Transverse colon (tissue), 4 donors: ENCODE data around the gene IFTAP. TPM values are rescaled to one million over a fixed set of nuclear protein-coding genes. Genes with fewer than 3 reads are reported as not detected.

Source experiments
- DNase-seq: peaks from one replicate; pipeline ENCODE4 v3.0.0-alpha.2; 2019
- H3K27ac ChIP-seq, 4 donors: fragments of 200-600 bp; sonication (generic); 2 replicates each; pipeline ENCODE4 v1.5.1; 2016 to 2018; ENCODE audit warnings: inconsistent platforms in 4 of 4
- H3K27me3 ChIP-seq: fragments of 200-600 bp; sonication (generic); 2 replicates; pipeline ENCODE4 v1.5.1; 2017; ENCODE audit warnings: inconsistent platforms
- H3K36me3 ChIP-seq, 4 donors: fragments of 200-600 bp; sonication (generic); 2 replicates each; pipeline ENCODE4 v1.5.1; 2017 to 2019; ENCODE audit warnings: inconsistent platforms in 4 of 4
- H3K4me1 ChIP-seq, 4 donors: fragments of 200-600 bp; sonication (generic); 2 replicates each; pipeline ENCODE4 v1.5.1; 2017 to 2020; ENCODE audit warnings: inconsistent platforms in 4 of 4
- H3K4me3 ChIP-seq, 4 donors: fragments of 200-600 bp; sonication (generic); 1 replicate in 1 of 4; 2 replicates in 3 of 4; pipeline versions ENCODE4 v1.5.1 to v1.6.1; 2017 to 2019; ENCODE audit warnings: inconsistent platforms in 4 of 4
- H3K9me3 ChIP-seq, 2 donors: fragments of 200-600 bp; sonication (generic); 2 replicates each; pipeline ENCODE4 v1.5.1; 2017 to 2019; ENCODE audit warnings: inconsistent platforms in 2 of 2
- EP300 ChIP-seq: sonication (generic); formaldehyde crosslinking; IDR thresholded peaks from one replicate; pipeline ENCODE4 v1.6.1; 2017; ENCODE audit warnings: antibody characterized with exemption, low read depth
- POLR2A ChIP-seq: fragments of 450-650 bp; IDR thresholded peaks from one replicate; pipeline ENCODE4 v1.6.1; 2016; ENCODE audit warnings: antibody characterized with exemption, mild to moderate bottlenecking, moderate library complexity
- POLR2AphosphoS5 ChIP-seq, 3 donors: sonication (generic); formaldehyde crosslinking; IDR thresholded peaks; one replicate each; pipeline ENCODE4 v1.6.1; 2016; ENCODE audit warnings: antibody characterized with exemption in 3 of 3
- WGBS, 2 donors: methylation state at CpG; one replicate each; pipeline ENCODE4 v1.1.5; 2018; ENCODE audit warnings: low coverage in 1 of 2; 5-methylcytosine and 5-hydroxymethylcytosine counted together
- in situ Hi-C, 4 donors: fragments of 200-750 bp; cut with MboI; loops; one replicate each; pipeline versions ENCODE4 v1.15.0 to v1.15.1; 2017; ENCODE audit warnings: low sequenced_read_pairs in 3 of 4, low pct_ligation_motif_present in 1 of 4, low pct_unique_long_range_greater_than_20kb in 1 of 4
- intact Hi-C: fragments of 100-400 bp; cut with DNase I; formaldehyde crosslinking; loops from one replicate; pipeline ENCODE4 v1.15.1; 2023; ENCODE audit warnings: low total_unique reads
- total RNA-seq, 4 donors: library from RNA; depleted of rRNA; stranded (reverse); fragments of >200 nt; gene quantifications; one replicate each; pipeline ENCODE4 v1.1.0, GENCODE V29; 2016
- TF ChIP-seq, protein P1 (sequence below), 5 experiments: fragments of 200-600 bp in 3 of 5; fragments of 450-650 bp in 2 of 5; sonication (generic) in 3 of 5; IDR thresholded peaks; 1 replicate in 2 of 5; 2 replicates in 3 of 5; pipeline ENCODE4 v1.5.1; 2016 to 2017; ENCODE audit warnings: antibody characterized with exemption in 5 of 5, inconsistent platforms in 3 of 5, mild to moderate bottlenecking in 2 of 5, moderate library complexity in 1 of 5

Gene IFTAP
- total RNA-seq, 4 donors from 2014 or later: 11.5 to 76.3 (median 16.0) TPM

DNA sequence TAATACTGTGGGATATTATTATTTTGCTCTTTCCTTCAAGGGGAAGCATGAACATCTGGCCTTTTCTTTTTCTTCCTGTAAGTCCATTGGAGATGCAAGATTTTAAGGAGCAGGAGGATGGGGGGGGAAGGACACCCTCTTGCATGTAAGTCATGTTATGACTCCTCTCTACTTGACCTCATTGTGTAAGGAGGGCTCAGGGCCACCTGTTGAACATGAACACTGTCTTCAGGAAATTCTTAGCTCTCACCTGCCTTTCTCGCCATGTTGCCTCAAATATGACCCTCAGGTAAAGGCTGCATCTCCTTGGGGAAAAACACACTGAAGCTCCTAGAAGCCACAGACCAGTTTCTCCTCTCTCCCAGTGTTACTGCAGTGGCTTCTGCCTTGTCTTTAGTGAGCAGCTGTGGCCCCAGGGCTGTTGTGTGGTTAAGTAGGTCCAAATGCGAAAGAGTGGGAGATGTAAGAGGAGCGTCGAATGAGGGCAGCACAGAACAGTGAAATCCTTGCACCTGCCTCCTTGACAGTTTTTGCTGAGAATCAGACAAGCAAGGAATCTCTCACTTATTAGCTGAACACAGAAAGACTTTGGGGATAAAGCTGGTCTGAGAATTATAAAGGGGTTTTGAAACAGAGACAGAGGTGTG is 27.8 kb upstream of the IFTAP start:
- Histone ChIP-seq H3K9me3 (no peaks in the 10 kb centered on the region), H3K4me3 (no peak overlapping the region), H3K36me3 (no peaks in the 10 kb centered on the region), H3K27ac (no peak overlapping the region), H3K4me1 (peaks cover 0 to 5% (median 3%) of the 10 kb centered on the region in 4 donors), H3K27me3 (no peaks in the 10 kb centered on the region)
- TF ChIP-seq POLR2A (no peak), EP300 (no peak), POLR2AphosphoS5 (IDR thresholded peaks at IDR 0.05) (no peak)
- TF ChIP-seq, protein P1, sequence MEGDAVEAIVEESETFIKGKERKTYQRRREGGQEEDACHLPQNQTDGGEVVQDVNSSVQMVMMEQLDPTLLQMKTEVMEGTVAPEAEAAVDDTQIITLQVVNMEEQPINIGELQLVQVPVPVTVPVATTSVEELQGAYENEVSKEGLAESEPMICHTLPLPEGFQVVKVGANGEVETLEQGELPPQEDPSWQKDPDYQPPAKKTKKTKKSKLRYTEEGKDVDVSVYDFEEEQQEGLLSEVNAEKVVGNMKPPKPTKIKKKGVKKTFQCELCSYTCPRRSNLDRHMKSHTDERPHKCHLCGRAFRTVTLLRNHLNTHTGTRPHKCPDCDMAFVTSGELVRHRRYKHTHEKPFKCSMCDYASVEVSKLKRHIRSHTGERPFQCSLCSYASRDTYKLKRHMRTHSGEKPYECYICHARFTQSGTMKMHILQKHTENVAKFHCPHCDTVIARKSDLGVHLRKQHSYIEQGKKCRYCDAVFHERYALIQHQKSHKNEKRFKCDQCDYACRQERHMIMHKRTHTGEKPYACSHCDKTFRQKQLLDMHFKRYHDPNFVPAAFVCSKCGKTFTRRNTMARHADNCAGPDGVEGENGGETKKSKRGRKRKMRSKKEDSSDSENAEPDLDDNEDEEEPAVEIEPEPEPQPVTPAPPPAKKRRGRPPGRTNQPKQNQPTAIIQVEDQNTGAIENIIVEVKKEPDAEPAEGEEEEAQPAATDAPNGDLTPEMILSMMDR (IDR thresholded peaks at IDR 0.05): no peak
- intact Hi-C loops: no loop called here
- whole genome bisulfite sequencing, 2 donors: 50 to 78% methylated on average over 1 to 4 of the region's 4 CpGs
- no peak for DNase-seq
- in situ Hi-C loops: loop anchor here (10.0 kb wide), 2 partner anchors 108 to 178 kb away; no protein-coding TSS in a partner anchor

DNA sequence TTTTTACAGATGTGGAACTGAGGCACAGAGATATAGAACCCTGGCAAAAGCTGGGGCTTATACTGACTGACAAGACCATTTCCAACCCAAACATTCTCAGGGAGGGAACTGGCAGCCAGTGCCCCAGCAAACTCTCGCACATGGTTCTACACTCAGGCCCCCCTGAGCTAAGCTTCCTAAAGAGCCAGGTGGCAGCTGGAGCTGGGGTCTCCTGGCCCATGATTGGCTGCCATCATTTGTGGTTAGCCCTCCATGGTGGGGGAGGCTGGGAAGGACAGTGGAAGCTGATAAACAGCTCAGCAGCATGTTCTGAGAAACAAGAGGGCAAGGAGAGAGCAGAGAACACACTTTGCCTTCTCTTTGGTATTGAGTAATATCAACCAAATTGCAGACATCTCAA is 26.6 kb upstream of the IFTAP start, which contains the start of gene RAG1:
Gene RAG1, plus strand, starts transcription at position 314 of the 400 bp plus-strand sequence. CDS start 5,298 bp downstream, outside the sequence.
- H3K4me3 ChIP-seq: no peak within 1 kb of the TSS
- peaks cover 0 to 5% (median 3%) of the 10 kb centered on the region in 4 donors for H3K4me1 ChIP-seq
- TF ChIP-seq, protein P1 (IDR thresholded peaks at IDR 0.05): no peak
- no peak for TF ChIP-seq POLR2AphosphoS5 (IDR thresholded peaks at IDR 0.05)
- no peak for TF ChIP-seq POLR2A
- no peak for TF ChIP-seq EP300
- no peaks in the 10 kb centered on the region for H3K36me3 ChIP-seq
- intact Hi-C loops (no loop called here), in situ Hi-C loops (loop anchor here (10.0 kb wide), 2 partner anchors 107 to 177 kb away; no protein-coding TSS in a partner anchor)
- H3K27ac ChIP-seq: no peak within 1 kb of the TSS
- 78 to 100% methylated on average over 1 of the region's 1 CpG for WGBS, 2 donors
- H3K27me3 ChIP-seq: no peaks in the 10 kb centered on the region
- H3K9me3 ChIP-seq: no peaks in the 10 kb centered on the region
- DNase-seq: no peak

DNA sequence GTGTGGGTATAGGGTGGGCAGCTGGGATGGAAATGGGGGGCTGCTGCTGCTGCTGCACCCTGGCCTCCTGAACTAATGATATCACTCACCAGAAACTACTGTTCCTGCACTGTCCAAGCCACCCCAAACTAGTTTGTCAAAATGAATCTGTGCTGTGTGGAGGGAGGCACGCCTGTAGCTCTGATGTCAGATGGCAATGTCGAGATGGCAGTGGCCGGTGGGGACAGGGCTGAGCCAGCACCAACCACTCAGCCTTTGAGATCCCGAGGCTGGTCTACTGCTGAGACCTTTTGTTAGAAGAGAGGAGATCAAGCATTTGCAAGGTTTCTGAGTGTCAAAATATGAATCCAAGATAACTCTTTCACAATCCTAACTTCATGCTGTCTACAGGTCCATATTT is 25.2 kb upstream of the IFTAP start:
- in situ Hi-C loops: loop anchor here (10.0 kb wide), 2 partner anchors 106 to 176 kb away; no protein-coding TSS in a partner anchor
- 71% methylated on average over 4 of the region's 4 CpGs; no CpG with 5 or more reads in 1 of the 2 donors for WGBS, 2 donors
- intact Hi-C loops: no loop called here

DNA sequence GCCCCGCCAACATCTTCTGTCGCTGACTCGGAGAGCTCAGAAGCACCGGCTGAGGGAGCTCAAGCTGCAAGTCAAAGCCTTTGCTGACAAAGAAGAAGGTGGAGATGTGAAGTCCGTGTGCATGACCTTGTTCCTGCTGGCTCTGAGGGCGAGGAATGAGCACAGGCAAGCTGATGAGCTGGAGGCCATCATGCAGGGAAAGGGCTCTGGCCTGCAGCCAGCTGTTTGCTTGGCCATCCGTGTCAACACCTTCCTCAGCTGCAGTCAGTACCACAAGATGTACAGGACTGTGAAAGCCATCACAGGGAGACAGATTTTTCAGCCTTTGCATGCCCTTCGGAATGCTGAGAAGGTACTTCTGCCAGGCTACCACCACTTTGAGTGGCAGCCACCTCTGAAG is 19.8 kb upstream of the IFTAP start:
- Histone ChIP-seq H3K27me3 (no peaks in the 10 kb centered on the region), H3K27ac (no peak overlapping the region), H3K4me3 (no peak overlapping the region), H3K4me1 (no peaks in the 10 kb centered on the region), H3K9me3 (no peaks in the 10 kb centered on the region), H3K36me3 (no peaks in the 10 kb centered on the region)
- no peak for TF ChIP-seq POLR2AphosphoS5 (IDR thresholded peaks at IDR 0.05)
- TF ChIP-seq EP300: no peak
- TF ChIP-seq, protein P1 (IDR thresholded peaks at IDR 0.05): no peak
- no peak for TF ChIP-seq POLR2A
- 82 to 98% methylated on average over 5 to 8 of the region's 8 CpGs for WGBS, 2 donors
- DNase-seq: no peak
- intact Hi-C loops: loop anchor here (5.0 kb wide), 1 partner anchor 1048 kb away; no protein-coding TSS in a partner anchor
- in situ Hi-C loops: loop anchor here in 1 of 4 donors (10.0 kb wide), 1 partner anchor 100 kb away; no protein-coding TSS in a partner anchor

More for the DNA sequence above, 25.2 kb upstream of the IFTAP start:
- Histone ChIP-seq H3K27me3 (no peaks in the 10 kb centered on the region), H3K4me3 (no peak overlapping the region), H3K27ac (no peak overlapping the region), H3K36me3 (no peaks in the 10 kb centered on the region), H3K9me3 (no peaks in the 10 kb centered on the region), H3K4me1 (peaks cover 0 to 5% (median 3%) of the 10 kb centered on the region in 4 donors)
- TF ChIP-seq POLR2AphosphoS5 (IDR thresholded peaks at IDR 0.05) (no peak), EP300 (no peak), POLR2A (no peak)
- TF ChIP-seq, protein P1 (IDR thresholded peaks at IDR 0.05): no peak
- DNase-seq: no peak
